Neural cell (in vitro differentiated cells): Measurements from ENCODE around the gene ABCA2. TPM values are rescaled to one million over a fixed set of nuclear protein-coding genes. Genes with fewer than 3 reads are reported as not detected.

Source experiments
- H2AFZ ChIP-seq: fragments of 200-600, 300-800 bp; sonication (generic), shearing (Covaris generic); 2 replicates; pipeline ENCODE4 v1.6.0; 2014; ENCODE audit warnings: low read depth, mild to moderate bottlenecking, antibody characterized with exemption, low read length, moderate library complexity
- H3F3A ChIP-seq: fragments of 200-600 bp; shearing (Covaris generic); 2 replicates; pipeline ENCODE4 v1.6.1; 2016; ENCODE audit warnings: mild to moderate bottlenecking, moderate library complexity, mixed read lengths, antibody characterized with exemption, low read length; ENCODE audit not compliant: insufficient read depth, poor library complexity, severe bottlenecking
- H3K27ac ChIP-seq: fragments of 200-600, 300-800 bp; sonication (generic), shearing (Covaris generic); 2 replicates; pipeline ENCODE4 v1.5.1; 2014; ENCODE audit warnings: mild to moderate bottlenecking, low read length, moderate library complexity
- H3K27me3 ChIP-seq: fragments of 300-800, 200-600 bp; sonication (generic), shearing (Covaris generic); 2 replicates; pipeline ENCODE4 v1.6.0; 2014; ENCODE audit warnings: mild to moderate bottlenecking, low read depth, low read length, moderate library complexity; ENCODE audit not compliant: insufficient read depth
- H3K36me3 ChIP-seq: fragments of 300-800, 200-600 bp; sonication (generic), shearing (Covaris generic); 2 replicates; pipeline ENCODE4 v1.5.1; 2014; ENCODE audit warnings: mild to moderate bottlenecking, antibody characterized with exemption, low read length, moderate library complexity; ENCODE audit not compliant: insufficient read depth
- H3K4me2 ChIP-seq: fragments of 300-800, 200-600 bp; sonication (generic), shearing (Covaris generic); 2 replicates; pipeline ENCODE4 v1.6.0; 2014; ENCODE audit warnings: mild to moderate bottlenecking, low read length
- H3K4me3 ChIP-seq: fragments of 300-800, 200-600 bp; sonication (generic), shearing (Covaris generic); 2 replicates; pipeline ENCODE4 v1.5.1; 2014; ENCODE audit warnings: mild to moderate bottlenecking, low read length, moderate library complexity
- H3K79me2 ChIP-seq: fragments of 200-600 bp; shearing (Covaris generic); replicated peaks from 2 replicates; pipeline ENCODE4 v1.6.0; 2014; ENCODE audit warnings: mild to moderate bottlenecking, low read length, moderate library complexity; ENCODE audit not compliant: insufficient read depth
- H3K9ac ChIP-seq: fragments of 300-800, 200-600 bp; sonication (generic), shearing (Covaris generic); 2 replicates; pipeline ENCODE4 v1.6.1; 2016; ENCODE audit warnings: mild to moderate bottlenecking, low read length, mixed read lengths
- H3K9me2 ChIP-seq: fragments of 200-600 bp; shearing (Covaris generic); 2 replicates; pipeline ENCODE4 v1.6.1; 2016; ENCODE audit warnings: mild to moderate bottlenecking, low read length, mixed read lengths; ENCODE audit not compliant: insufficient read depth
- H3K9me3 ChIP-seq: fragments of 200-600, 300-800 bp; sonication (generic), shearing (Covaris generic); 2 replicates; pipeline ENCODE4 v1.6.1; 2016; ENCODE audit warnings: mild to moderate bottlenecking, mixed run types, low read length, moderate library complexity, mixed read lengths
- H4K20me1 ChIP-seq: fragments of 200-600 bp; shearing (Covaris generic); 2 replicates; pipeline ENCODE4 v1.6.1; 2016; ENCODE audit warnings: mild to moderate bottlenecking, mixed run types; ENCODE audit not compliant: insufficient read depth
- EP300 ChIP-seq: fragments of 450-650 bp; conservative IDR thresholded peaks from 2 replicates; pipeline ENCODE4 v1.6.1; 2014; ENCODE audit warnings: antibody characterized with exemption, mild to moderate bottlenecking, moderate library complexity; ENCODE audit not compliant: poor library complexity, severe bottlenecking
- EZH2 ChIP-seq: fragments of 200-600, 300-800 bp; shearing (Covaris generic), sonication (generic); IDR thresholded peaks from 2 replicates; pipeline ENCODE4 v1.6.1; 2014; ENCODE audit warnings: antibody characterized with exemption, low read length, borderline replicate concordance, mild to moderate bottlenecking; ENCODE audit not compliant: insufficient read depth, poor library complexity, severe bottlenecking
- MXI1 ChIP-seq: fragments of 450-650 bp; conservative IDR thresholded peaks from 2 replicates; pipeline ENCODE4 v1.6.1; 2014; ENCODE audit warnings: antibody characterized with exemption, mild to moderate bottlenecking; ENCODE audit not compliant: poor library complexity, severe bottlenecking
- POLR2AphosphoS5 ChIP-seq: IDR thresholded peaks from 2 replicates; pipeline ENCODE4 v1.6.1; 2012
- RAD21 ChIP-seq: fragments of 450-650 bp; conservative IDR thresholded peaks from 2 replicates; pipeline ENCODE4 v1.6.1; 2014; ENCODE audit warnings: antibody characterized with exemption, mild to moderate bottlenecking, moderate library complexity
- SMC3 ChIP-seq: fragments of 450-650 bp; conservative IDR thresholded peaks from 2 replicates; pipeline ENCODE4 v1.6.1; 2014; ENCODE audit warnings: antibody characterized with exemption, mild to moderate bottlenecking, moderate library complexity; ENCODE audit not compliant: poor library complexity
- TAF1 ChIP-seq: IDR thresholded peaks from 2 replicates; pipeline ENCODE4 v1.6.1; 2012; ENCODE audit warnings: low read depth
- polyA plus RNA-seq: library from polyadenylated mRNA; depleted of rRNA; stranded (reverse); fragments of >200 nt; gene quantifications from 2 replicates; pipeline ENCODE4 v1.2.3, GENCODE V29; 2014
- TF ChIP-seq, protein P1 (sequence below): fragments of 450-650 bp; IDR thresholded peaks from 2 replicates; pipeline ENCODE4 v1.5.1; 2014; ENCODE audit warnings: antibody characterized with exemption, mild to moderate bottlenecking, moderate library complexity; ENCODE audit not compliant: poor library complexity, severe bottlenecking
- TF ChIP-seq, protein P2 (sequence below): IDR thresholded peaks from 2 replicates; pipeline ENCODE4 v1.6.1; 2012; ENCODE audit warnings: borderline replicate concordance

ABCA2 gene
- polyA plus RNA-seq, 1 donor from 2014 or later = 30.6 TPM

DNA sequence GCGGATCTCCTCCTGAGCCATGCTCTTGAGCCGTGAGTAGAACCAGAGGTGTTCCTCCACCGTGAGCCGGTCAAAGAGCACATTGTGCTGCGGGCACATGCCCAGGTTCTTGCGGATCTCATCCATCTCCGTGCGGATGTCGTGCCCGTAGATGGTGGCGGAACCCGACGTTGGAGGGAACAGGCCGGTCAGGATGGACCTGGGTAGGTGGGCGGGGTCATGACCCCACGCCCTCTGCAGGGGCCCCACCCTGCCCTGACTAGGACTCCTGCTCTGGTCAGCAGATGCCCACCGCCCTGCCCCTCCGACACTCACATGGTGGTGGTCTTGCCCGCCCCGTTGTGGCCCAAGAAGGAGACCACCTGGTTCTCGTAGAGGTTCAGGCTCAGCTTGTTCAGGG is 12.1 kb downstream of the ABCA2 start:
- Histone ChIP-seq H3K9ac (no peak overlapping the region), H3K9me2 (no peaks in the 10 kb centered on the region), H3K27ac (no peak overlapping the region), H3K4me2 (no peak overlapping the region), H3K27me3 (no peaks in the 10 kb centered on the region), H3K36me3 (peaks cover 7% of the 10 kb centered on the region), H2AFZ (no peak overlapping the region), H3K9me3 (no peaks in the 10 kb centered on the region), H3F3A (no peaks in the 10 kb centered on the region), H3K4me3 (no peak overlapping the region), H3K79me2 (no peaks in the 10 kb centered on the region), H4K20me1 (no peaks in the 10 kb centered on the region)
- no peak for TF ChIP-seq TAF1
- no peak for TF ChIP-seq EP300
- no peak for TF ChIP-seq POLR2AphosphoS5
- TF ChIP-seq SMC3 = no peak
- TF ChIP-seq MXI1 = no peak
- TF ChIP-seq EZH2 = no peak
- TF ChIP-seq, protein P1, sequence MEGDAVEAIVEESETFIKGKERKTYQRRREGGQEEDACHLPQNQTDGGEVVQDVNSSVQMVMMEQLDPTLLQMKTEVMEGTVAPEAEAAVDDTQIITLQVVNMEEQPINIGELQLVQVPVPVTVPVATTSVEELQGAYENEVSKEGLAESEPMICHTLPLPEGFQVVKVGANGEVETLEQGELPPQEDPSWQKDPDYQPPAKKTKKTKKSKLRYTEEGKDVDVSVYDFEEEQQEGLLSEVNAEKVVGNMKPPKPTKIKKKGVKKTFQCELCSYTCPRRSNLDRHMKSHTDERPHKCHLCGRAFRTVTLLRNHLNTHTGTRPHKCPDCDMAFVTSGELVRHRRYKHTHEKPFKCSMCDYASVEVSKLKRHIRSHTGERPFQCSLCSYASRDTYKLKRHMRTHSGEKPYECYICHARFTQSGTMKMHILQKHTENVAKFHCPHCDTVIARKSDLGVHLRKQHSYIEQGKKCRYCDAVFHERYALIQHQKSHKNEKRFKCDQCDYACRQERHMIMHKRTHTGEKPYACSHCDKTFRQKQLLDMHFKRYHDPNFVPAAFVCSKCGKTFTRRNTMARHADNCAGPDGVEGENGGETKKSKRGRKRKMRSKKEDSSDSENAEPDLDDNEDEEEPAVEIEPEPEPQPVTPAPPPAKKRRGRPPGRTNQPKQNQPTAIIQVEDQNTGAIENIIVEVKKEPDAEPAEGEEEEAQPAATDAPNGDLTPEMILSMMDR = no peak
- TF ChIP-seq RAD21 = no peak
- TF ChIP-seq, protein P2, sequence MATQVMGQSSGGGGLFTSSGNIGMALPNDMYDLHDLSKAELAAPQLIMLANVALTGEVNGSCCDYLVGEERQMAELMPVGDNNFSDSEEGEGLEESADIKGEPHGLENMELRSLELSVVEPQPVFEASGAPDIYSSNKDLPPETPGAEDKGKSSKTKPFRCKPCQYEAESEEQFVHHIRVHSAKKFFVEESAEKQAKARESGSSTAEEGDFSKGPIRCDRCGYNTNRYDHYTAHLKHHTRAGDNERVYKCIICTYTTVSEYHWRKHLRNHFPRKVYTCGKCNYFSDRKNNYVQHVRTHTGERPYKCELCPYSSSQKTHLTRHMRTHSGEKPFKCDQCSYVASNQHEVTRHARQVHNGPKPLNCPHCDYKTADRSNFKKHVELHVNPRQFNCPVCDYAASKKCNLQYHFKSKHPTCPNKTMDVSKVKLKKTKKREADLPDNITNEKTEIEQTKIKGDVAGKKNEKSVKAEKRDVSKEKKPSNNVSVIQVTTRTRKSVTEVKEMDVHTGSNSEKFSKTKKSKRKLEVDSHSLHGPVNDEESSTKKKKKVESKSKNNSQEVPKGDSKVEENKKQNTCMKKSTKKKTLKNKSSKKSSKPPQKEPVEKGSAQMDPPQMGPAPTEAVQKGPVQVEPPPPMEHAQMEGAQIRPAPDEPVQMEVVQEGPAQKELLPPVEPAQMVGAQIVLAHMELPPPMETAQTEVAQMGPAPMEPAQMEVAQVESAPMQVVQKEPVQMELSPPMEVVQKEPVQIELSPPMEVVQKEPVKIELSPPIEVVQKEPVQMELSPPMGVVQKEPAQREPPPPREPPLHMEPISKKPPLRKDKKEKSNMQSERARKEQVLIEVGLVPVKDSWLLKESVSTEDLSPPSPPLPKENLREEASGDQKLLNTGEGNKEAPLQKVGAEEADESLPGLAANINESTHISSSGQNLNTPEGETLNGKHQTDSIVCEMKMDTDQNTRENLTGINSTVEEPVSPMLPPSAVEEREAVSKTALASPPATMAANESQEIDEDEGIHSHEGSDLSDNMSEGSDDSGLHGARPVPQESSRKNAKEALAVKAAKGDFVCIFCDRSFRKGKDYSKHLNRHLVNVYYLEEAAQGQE = no peak

DNA sequence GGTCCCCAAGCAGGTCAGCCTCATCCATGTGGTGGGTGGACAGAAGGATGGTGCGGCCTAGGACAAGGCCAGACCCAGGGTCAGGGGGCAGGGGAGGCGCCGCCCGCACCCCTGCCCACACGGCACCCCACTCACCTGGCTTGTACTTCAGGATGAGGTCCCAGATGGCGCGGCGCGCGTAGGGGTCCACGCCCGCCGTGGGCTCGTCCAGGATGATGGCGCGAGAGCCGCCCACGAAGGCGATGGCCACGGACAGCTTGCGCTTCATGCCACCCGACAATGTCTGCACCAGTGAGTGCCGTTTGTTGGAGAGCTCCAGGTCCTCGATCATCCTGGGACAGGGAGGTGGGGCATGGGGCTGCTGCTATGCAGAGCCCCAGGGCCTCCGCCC is 12.5 kb downstream of the ABCA2 start:
- Histone ChIP-seq H2AFZ (no peak overlapping the region), H3K9me2 (no peaks in the 10 kb centered on the region), H3K4me2 (no peak overlapping the region), H3K27me3 (no peaks in the 10 kb centered on the region), H3K79me2 (no peaks in the 10 kb centered on the region), H3K9ac (no peak overlapping the region), H3F3A (no peaks in the 10 kb centered on the region), H3K36me3 (peaks cover 7% of the 10 kb centered on the region), H3K27ac (no peak overlapping the region), H3K4me3 (no peak overlapping the region), H4K20me1 (no peaks in the 10 kb centered on the region), H3K9me3 (no peaks in the 10 kb centered on the region)
- TF ChIP-seq EZH2 = no peak
- no peak for TF ChIP-seq EP300
- no peak for TF ChIP-seq POLR2AphosphoS5
- no peak for TF ChIP-seq SMC3
- TF ChIP-seq, protein P2 = no peak
- no peak for TF ChIP-seq TAF1
- TF ChIP-seq RAD21 = no peak
- TF ChIP-seq, protein P1 = no peak
